HCT116 (cell line): ENCODE measurements around the gene ABCC5. TPM values are rescaled to one million over a fixed set of nuclear protein-coding genes. Genes with fewer than 3 reads are reported as not detected.

Experiments
- ATAC-seq: fragments of 200-7000 bp; cut with Tn5 transposase; 2 replicates; pipeline ENCODE4 v1.9.1; 2020; ENCODE audit warnings: mild to moderate bottlenecking, moderate library complexity
- BruUV-seq: library from RNA; stranded (reverse); fragments of 400-500 nt; replicated peaks from 2 replicates; lab custom pipeline; 2021; lab: Mats Ljungman, UMichigan
- CTCF ChIA-PET: fragments of 300-600 bp; sonication (Branson Sonifier 250); formaldehyde crosslinking; loops from one replicate; lab custom pipeline; 2021; ENCODE audit warnings: antibody characterized with exemption; lab: Charles Lee
- POLR2A ChIA-PET: fragments of 300-600, 350-600 bp; sonication (Branson Sonifier 250); formaldehyde crosslinking; loops from one replicate; lab custom pipeline; 2021; ENCODE audit warnings: antibody characterized with exemption; lab: Charles Lee
- RAD21 ChIA-PET, 2 experiments: fragments of 300-600 bp; sonication (Branson Sonifier 250); formaldehyde crosslinking; loops; one replicate each; lab custom pipeline; 2023; ENCODE audit warnings: low total read pairs in 2 of 2; ENCODE audit not compliant: uncharacterized antibody in 2 of 2, unreplicated experiment in 2 of 2, low non-redundant PET in 1 of 2; lab: Charles Lee
- DNase-seq: peaks from one replicate; pipeline ENCODE4 v3.0.0-alpha.2; 2010; ENCODE audit warnings: low read depth, low spot score
- H2AFZ ChIP-seq: fragments of 200-600 bp; shearing (Covaris generic), sonication (generic); 2 replicates; pipeline ENCODE4 v1.6.1; 2017; ENCODE audit warnings: low read depth, mixed run types, mixed read lengths, antibody characterized with exemption, low read length; ENCODE audit not compliant: poor library complexity, severe bottlenecking
- H3K27ac ChIP-seq: 2 replicates; pipeline ENCODE4 v1.5.1; 2012; ENCODE audit warnings: low read depth, low read length
- H3K27me3 ChIP-seq: fragments of 200-600 bp; sonication (generic); 2 replicates; pipeline ENCODE4 v1.6.1; 2016; ENCODE audit warnings: mixed run types, low read length, mixed read lengths; ENCODE audit not compliant: insufficient read depth
- H3K36me3 ChIP-seq, 2 experiments: fragments of 200-500 bp in 1 of 2; fragments of 200-600 bp in 1 of 2; sonication (Bioruptor generic) in 1 of 2; sonication (generic) in 1 of 2; 2 replicates each; pipeline versions ENCODE4 v1.5.1 to v1.6.1; 2014 to 2016; ENCODE audit warnings: low read length in 2 of 2, inconsistent platforms in 1 of 2, mixed read lengths in 1 of 2, mixed run types in 1 of 2; ENCODE audit not compliant: insufficient read depth in 2 of 2, control insufficient read depth in 1 of 2
- H3K4me1 ChIP-seq, 2 experiments: fragments of 200-600 bp in 1 of 2; sonication (generic) in 1 of 2; 2 replicates each; pipeline versions ENCODE4 v1.5.1 to v1.6.1; 2012 to 2017; ENCODE audit warnings: low read length in 2 of 2, inconsistent platforms in 1 of 2, mild to moderate bottlenecking in 1 of 2, mixed read lengths in 1 of 2, mixed run types in 1 of 2, moderate library complexity in 1 of 2; ENCODE audit not compliant: insufficient read depth in 2 of 2, control insufficient read depth in 1 of 2
- H3K4me2 ChIP-seq: fragments of 200-600 bp; sonication (generic); 2 replicates; pipeline ENCODE4 v1.6.1; 2017; ENCODE audit warnings: mixed run types, low read length, mixed read lengths
- H3K4me3 ChIP-seq, 2 experiments: fragments of 200-600 bp in 1 of 2; sonication (generic) in 1 of 2; replicated peaks in 1 of 2; 2 replicates each; pipeline ENCODE4 v1.5.1; 2011 to 2016; ENCODE audit warnings: low read length in 2 of 2, control low read depth in 1 of 2, low read depth in 1 of 2, mild to moderate bottlenecking in 1 of 2, mixed read lengths in 1 of 2, mixed run types in 1 of 2
- H3K79me2 ChIP-seq: fragments of 200-600 bp; sonication (generic); 2 replicates; pipeline ENCODE4 v1.6.1; 2017; ENCODE audit warnings: mild to moderate bottlenecking, mixed run types, low read length, moderate library complexity, mixed read lengths; ENCODE audit not compliant: insufficient read depth
- H3K9ac ChIP-seq: fragments of 200-600 bp; sonication (generic); 2 replicates; pipeline ENCODE4 v1.6.1; 2016; ENCODE audit warnings: low read length, mixed read lengths
- H3K9me2 ChIP-seq: fragments of 200-600 bp; sonication (generic), shearing (Covaris generic); 2 replicates; pipeline ENCODE4 v1.6.1; 2017; ENCODE audit warnings: mixed run types, mild to moderate bottlenecking, moderate library complexity; ENCODE audit not compliant: insufficient read depth
- H3K9me3 ChIP-seq, 2 experiments: fragments of 200-500 bp in 1 of 2; fragments of 200-600 bp in 1 of 2; sonication (Bioruptor generic) in 1 of 2; sonication (generic) in 1 of 2; 2 replicates each; pipeline ENCODE4 v1.6.1; 2014 to 2017; ENCODE audit warnings: low read length in 2 of 2, mixed read lengths in 2 of 2, inconsistent platforms in 1 of 2, low read depth in 1 of 2, mild to moderate bottlenecking in 1 of 2, mixed run types in 1 of 2, moderate library complexity in 1 of 2; ENCODE audit not compliant: control insufficient read depth in 1 of 2, insufficient read depth in 1 of 2
- H4K20me1 ChIP-seq: fragments of 200-600 bp; sonication (generic), shearing (Covaris generic); 2 replicates; pipeline ENCODE4 v1.6.1; 2017; ENCODE audit warnings: mixed run types, mild to moderate bottlenecking, moderate library complexity; ENCODE audit not compliant: insufficient read depth
- ATF3 ChIP-seq: IDR thresholded peaks from 2 replicates; pipeline ENCODE4 v1.6.1; 2012
- CBX3 ChIP-seq: IDR thresholded peaks from 2 replicates; pipeline ENCODE4 v1.6.1; 2012; ENCODE audit warnings: low read depth
- CEBPB ChIP-seq: IDR thresholded peaks from 2 replicates; pipeline ENCODE4 v1.6.1; 2012; ENCODE audit warnings: low read depth
- ELF1 ChIP-seq: IDR thresholded peaks from 2 replicates; pipeline ENCODE4 v1.6.1; 2012; ENCODE audit warnings: low read depth, borderline replicate concordance
- JUND ChIP-seq: IDR thresholded peaks from 2 replicates; pipeline ENCODE4 v1.6.1; 2012
- POLR2A ChIP-seq: IDR thresholded peaks from 2 replicates; pipeline ENCODE4 v1.7.0; 2011; ENCODE audit warnings: borderline replicate concordance; ENCODE audit not compliant: insufficient read depth, insufficient read length; ENCODE audit errors: extremely low read depth
- POLR2AphosphoS5 ChIP-seq: IDR thresholded peaks from 2 replicates; pipeline ENCODE4 v1.6.1; 2011; ENCODE audit warnings: mild to moderate bottlenecking, low read depth, low read length, moderate library complexity
- RAD21 ChIP-seq: IDR thresholded peaks from 2 replicates; pipeline ENCODE4 v1.6.1; 2012; ENCODE audit warnings: low read depth, mild to moderate bottlenecking
- REST ChIP-seq: IDR thresholded peaks from 2 replicates; pipeline ENCODE4 v1.6.1; 2012; ENCODE audit warnings: low read depth
- SIN3A ChIP-seq: IDR thresholded peaks from 2 replicates; pipeline ENCODE4 v1.6.1; 2012; ENCODE audit warnings: low read depth
- SP1 ChIP-seq: IDR thresholded peaks from 2 replicates; pipeline ENCODE4 v1.6.1; 2012; ENCODE audit warnings: low read depth
- SRF ChIP-seq: IDR thresholded peaks from 2 replicates; pipeline ENCODE4 v1.6.1; 2012; ENCODE audit warnings: low read depth
- TCF7L2 ChIP-seq: IDR thresholded peaks from 2 replicates; pipeline ENCODE4 v1.7.0; 2011; ENCODE audit warnings: borderline replicate concordance, inconsistent platforms; ENCODE audit not compliant: insufficient read depth, insufficient read length; ENCODE audit errors: extremely low read depth
- YY1 ChIP-seq: IDR thresholded peaks from 2 replicates; pipeline ENCODE4 v1.6.1; 2011; ENCODE audit warnings: low read length, low read depth, moderate library complexity, mild to moderate bottlenecking; ENCODE audit not compliant: insufficient replicate concordance; ENCODE audit errors: extremely low read depth
- ZBTB33 ChIP-seq: IDR thresholded peaks from 2 replicates; pipeline ENCODE4 v1.6.1; 2011; ENCODE audit warnings: mild to moderate bottlenecking, low read length, moderate library complexity; ENCODE audit not compliant: insufficient replicate concordance; ENCODE audit errors: extremely low read depth
- ZFX ChIP-seq: fragments of 450-650 bp; IDR thresholded peaks from 2 replicates; pipeline ENCODE4 v1.6.1; 2017
- ZNF274 ChIP-seq: fragments of 200-500 bp; sonication (Bioruptor generic); IDR thresholded peaks from 2 replicates; pipeline ENCODE4 v1.6.1; 2014; ENCODE audit warnings: mild to moderate bottlenecking, low read depth, low read length, inconsistent platforms
- intact Hi-C: fragments of 100-400 bp; cut with micrococcal nuclease; formaldehyde crosslinking; loops from 2 replicates; pipeline ENCODE4 v1.10.0; 2022
- total RNA-seq: library from RNA; stranded (reverse); gene quantifications from one replicate; pipeline ENCODE4 v1.2.1, GENCODE V29; 2021; ENCODE audit not compliant: unreplicated experiment

ABCC5 gene
- total RNA-seq, 1 experiment from 2014 or later: 16.9 TPM

DNA sequence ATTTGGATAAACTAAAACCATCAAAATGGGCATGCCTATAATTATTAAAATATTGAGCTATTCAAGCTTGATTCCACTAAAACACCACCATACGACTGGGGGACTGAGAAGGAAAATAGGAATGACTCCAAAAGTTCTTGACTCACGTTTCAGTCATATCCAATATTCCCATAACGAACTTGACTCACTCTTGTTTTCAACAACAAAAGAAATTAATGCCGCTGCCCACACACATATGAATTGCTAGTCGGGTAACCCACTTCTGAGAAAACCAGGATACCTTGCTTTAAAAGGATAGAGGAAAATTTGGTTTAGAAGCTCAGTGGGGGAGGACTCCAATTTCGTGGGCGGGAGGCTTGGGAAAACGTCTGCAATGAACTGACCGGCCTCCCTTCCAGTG is 40.3 kb upstream of the ABCC5 start (continued):
- TF ChIP-seq REST: no peak

DNA sequence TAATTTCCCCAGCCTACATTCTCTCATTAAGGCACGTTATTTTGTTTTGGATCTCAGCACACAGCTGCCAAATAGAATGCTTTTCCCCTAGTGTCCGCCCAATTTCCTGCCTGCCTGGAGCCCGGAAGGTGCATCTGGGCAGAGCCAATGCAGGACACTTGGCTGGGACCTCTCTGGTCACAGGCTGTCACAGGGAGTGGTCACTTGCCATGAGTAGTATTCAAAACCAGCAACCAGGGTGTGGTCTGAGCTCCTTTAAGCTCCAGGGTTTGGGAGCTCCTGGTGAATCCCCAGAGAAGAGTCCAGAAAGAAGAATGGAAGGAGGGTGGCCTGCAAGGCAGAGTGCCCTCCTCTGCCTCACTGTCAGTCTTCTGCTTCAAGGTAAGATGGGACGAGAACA is 35.1 kb upstream of the ABCC5 start, which contains the start of gene HTR3C:
HTR3C (plus strand) TSS at position 281 of the 400 bp plus-strand sequence; CDS start at position 315, 34 bp downstream.
- no peaks in the 10 kb centered on the region for H3K27me3 ChIP-seq
- no peak within 1 kb of the TSS for H2AFZ ChIP-seq
- no peaks in the 10 kb centered on the region for H4K20me1 ChIP-seq
- intact Hi-C loops: no loop called here
- no peak within 1 kb of the TSS for H3K27ac ChIP-seq
- no peaks in the 10 kb centered on the region for H3K4me1 ChIP-seq
- RAD21 ChIA-PET: no interaction called here
- no TSS peak for BruUV-seq
- CTCF ChIA-PET: interaction anchor here (1.2 kb wide), 1 partner anchor 35 kb away, joined by 4 read pairs; the partner anchor contains the start of gene ABCC5
- no peak within 1 kb of the TSS for H3K4me3 ChIP-seq
- H3K9me3 ChIP-seq: no peaks in the 10 kb centered on the region
- no peaks in the 10 kb centered on the region for H3K9me2 ChIP-seq
- H3K9ac ChIP-seq: no peak within 1 kb of the TSS
- ATAC-seq (no peak), DNase-seq (no peak)
- H3K36me3 ChIP-seq: no peaks in the 10 kb centered on the region
- H3K4me2 ChIP-seq: no peak within 1 kb of the TSS
- POLR2A ChIA-PET: no interaction called here
- H3K79me2 ChIP-seq: no peaks in the 10 kb centered on the region
- no peak for TF ChIP-seq CEBPB
- TF ChIP-seq CBX3: no peak
- TF ChIP-seq TCF7L2: no peak
- TF ChIP-seq POLR2AphosphoS5: no peak
- no peak for TF ChIP-seq SRF
- TF ChIP-seq SIN3A: no peak
- TF ChIP-seq ELF1: no peak
- no peak for TF ChIP-seq ATF3
- no peak for TF ChIP-seq ZFX
- no peak for TF ChIP-seq YY1
- no peak for TF ChIP-seq RAD21
- no peak for TF ChIP-seq ZNF274
- TF ChIP-seq SP1: no peak
- TF ChIP-seq JUND: no peak
- no peak for TF ChIP-seq REST
- no peak for TF ChIP-seq ZBTB33
- TF ChIP-seq POLR2A: no peak
